HepG2 (cell line): Measurements from ENCODE around the gene ARHGEF4. TPM values are rescaled to one million over a fixed set of nuclear protein-coding genes. Genes with fewer than 3 reads are reported as not detected.

Experiments used
- DPF2 ChIP-seq: sonication (generic); formaldehyde crosslinking; IDR thresholded peaks from 2 replicates; pipeline ENCODE4 v1.4.0; 2020; ENCODE audit warnings: mild to moderate bottlenecking, low read depth, missing genetic modification reagents, borderline replicate concordance
- NFIB ChIP-seq: sonication (generic); formaldehyde crosslinking; IDR thresholded peaks from 2 replicates; pipeline ENCODE4 v1.9.0; 2021; ENCODE audit warnings: missing genetic modification reagents, mild to moderate bottlenecking, borderline replicate concordance
- RFX1 ChIP-seq: fragments of 450-650 bp; IDR thresholded peaks from 2 replicates; pipeline ENCODE4 v1.6.1; 2017
- ZNF180 ChIP-seq: sonication (generic); formaldehyde crosslinking; IDR thresholded peaks from 2 replicates; pipeline ENCODE4 v1.4.0; 2020; ENCODE audit warnings: low read depth, missing genetic modification reagents, borderline replicate concordance
- ZNF614 ChIP-seq: IDR thresholded peaks from 2 replicates; pipeline ENCODE4 v1.6.1; 2018; ENCODE audit warnings: missing biosample characterization, missing genetic modification reagents, inconsistent platforms, borderline replicate concordance
- ZNF709 ChIP-seq: sonication (generic); formaldehyde crosslinking; IDR thresholded peaks from 2 replicates; pipeline ENCODE4 v1.5.0; 2020; ENCODE audit warnings: mild to moderate bottlenecking, missing genetic modification reagents
- ZNF788 ChIP-seq: sonication (generic); formaldehyde crosslinking; IDR thresholded peaks from 2 replicates; pipeline ENCODE4 v1.5.0; 2020; ENCODE audit warnings: mild to moderate bottlenecking, missing genetic modification reagents, borderline replicate concordance
- ZNF816 ChIP-seq: sonication (generic); formaldehyde crosslinking; IDR thresholded peaks from 2 replicates; pipeline ENCODE4 v1.8.0; 2022; ENCODE audit warnings: missing genetic modification reagents, mild to moderate bottlenecking, borderline replicate concordance
- polyA plus RNA-seq, 8 experiments: library from polyadenylated mRNA; depleted of rRNA in 3 of 8; stranded (reverse) in 7 of 8; unstranded in 1 of 8; fragments of >200 nt; fragmentation: Illumina TruSeq in 4 of 8; extraction: Trizol in 4 of 8; gene quantifications; 2 replicates each; pipeline versions ENCODE4 v1.2.1 to v1.2.3, GENCODE V29; 2011 to 2016; ENCODE audit warnings: low read depth in 4 of 8, missing spikeins in 1 of 8, mixed read lengths in 1 of 8; ENCODE audit not compliant: insufficient read depth in 1 of 8
- total RNA-seq, 5 experiments: library from RNA; depleted of rRNA; stranded (reverse); fragments of >200 nt; fragmentation: Illumina TruSeq; extraction: Trizol; gene quantifications; 2 replicates each; pipeline ENCODE4 v1.2.3, GENCODE V29; 2016; ENCODE audit warnings: low read depth in 1 of 5
- TF ChIP-seq, protein P1 (sequence below): sonication (generic); formaldehyde crosslinking; IDR thresholded peaks from 2 replicates; pipeline ENCODE4 v1.8.0; 2022; ENCODE audit warnings: mild to moderate bottlenecking, missing genetic modification reagents, borderline replicate concordance
- TF ChIP-seq, protein P2 (sequence below): IDR thresholded peaks from 2 replicates; pipeline ENCODE4 v1.6.1; 2016

Gene ARHGEF4
- total and polyA plus RNA-seq, 2 of the 13 experiments (the other 11 are each of a cell fraction or from before 2014, with no cell fraction given) = 0.11 to 0.13 TPM

DNA sequence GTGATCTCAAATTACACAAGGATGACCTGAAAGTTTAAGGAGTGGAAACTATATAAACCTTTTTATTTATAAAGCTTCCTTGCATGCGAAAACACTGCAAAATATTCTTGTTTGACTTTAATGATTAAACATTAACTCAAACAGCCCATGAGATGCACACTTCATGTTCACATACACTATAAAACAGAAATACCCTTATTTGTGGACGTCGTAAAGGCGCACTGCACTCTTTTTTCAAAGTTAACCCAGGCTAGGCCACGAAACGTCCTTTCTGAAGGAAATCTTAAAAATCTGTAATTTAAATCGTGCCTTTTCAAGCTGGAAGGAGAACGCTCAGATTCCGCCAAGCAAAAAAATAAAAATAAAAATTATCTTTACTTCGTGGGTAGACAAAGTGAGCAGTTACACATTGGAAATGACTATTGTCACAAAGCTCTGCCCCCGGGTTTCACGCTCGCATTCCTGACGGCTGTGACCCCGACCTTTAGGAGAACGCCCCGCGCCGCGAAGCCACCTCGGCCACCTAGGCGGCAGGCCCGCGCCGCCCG, 255.8 kb downstream of the ARHGEF4 start (continued):
- TF ChIP-seq, protein P1, sequence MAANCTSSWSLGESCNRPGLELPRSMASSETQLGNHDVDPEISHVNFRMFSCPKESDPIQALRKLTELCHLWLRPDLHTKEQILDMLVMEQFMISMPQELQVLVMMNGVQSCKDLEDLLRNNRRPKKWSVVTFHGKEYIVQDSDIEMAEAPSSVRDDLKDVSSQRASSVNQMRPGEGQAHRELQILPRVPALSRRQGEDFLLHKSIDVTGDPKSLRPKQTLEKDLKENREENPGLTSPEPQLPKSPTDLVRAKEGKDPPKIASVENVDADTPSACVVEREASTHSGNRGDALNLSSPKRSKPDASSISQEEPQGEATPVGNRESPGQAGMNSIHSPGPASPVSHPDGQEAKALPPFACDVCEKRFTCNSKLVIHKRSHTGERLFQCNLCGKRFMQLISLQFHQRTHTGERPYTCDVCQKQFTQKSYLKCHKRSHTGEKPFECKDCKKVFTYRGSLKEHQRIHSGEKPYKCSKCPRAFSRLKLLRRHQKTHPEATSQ (CRISPR knock-in tag) = no peak
- no peak for TF ChIP-seq ZNF180
- TF ChIP-seq ZNF709 = no peak
- TF ChIP-seq, protein P2, sequence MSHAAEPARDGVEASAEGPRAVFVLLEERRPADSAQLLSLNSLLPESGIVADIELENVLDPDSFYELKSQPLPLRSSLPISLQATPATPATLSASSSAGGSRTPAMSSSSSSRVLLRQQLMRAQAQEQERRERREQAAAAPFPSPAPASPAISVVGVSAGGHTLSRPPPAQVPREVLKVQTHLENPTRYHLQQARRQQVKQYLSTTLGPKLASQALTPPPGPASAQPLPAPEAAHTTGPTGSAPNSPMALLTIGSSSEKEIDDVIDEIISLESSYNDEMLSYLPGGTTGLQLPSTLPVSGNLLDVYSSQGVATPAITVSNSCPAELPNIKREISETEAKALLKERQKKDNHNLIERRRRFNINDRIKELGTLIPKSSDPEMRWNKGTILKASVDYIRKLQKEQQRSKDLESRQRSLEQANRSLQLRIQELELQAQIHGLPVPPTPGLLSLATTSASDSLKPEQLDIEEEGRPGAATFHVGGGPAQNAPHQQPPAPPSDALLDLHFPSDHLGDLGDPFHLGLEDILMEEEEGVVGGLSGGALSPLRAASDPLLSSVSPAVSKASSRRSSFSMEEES (CRISPR knock-in tag) = 0 out of 2 replicates have a peak, but pooled peaks have one; percentile 13
- TF ChIP-seq DPF2 = no peak
- TF ChIP-seq ZNF816 (CRISPR knock-in tag) = no peak
- TF ChIP-seq ZNF614 (CRISPR knock-in tag) = peak; percentile 25; the same call in 1 of the 2 replicates
- no peak for TF ChIP-seq NFIB (CRISPR knock-in tag)
- no peak for TF ChIP-seq RFX1
- no peak; the same call in 1 of the 2 replicates for TF ChIP-seq ZNF788 (CRISPR knock-in tag)
